CD4-positive, alpha-beta memory T cell (primary cell): ENCODE measurements around the gene FABP1. TPM values are rescaled to one million over a fixed set of nuclear protein-coding genes. Genes with fewer than 3 reads are reported as not detected.

ENCODE experiments used
- CTCF ChIA-PET: fragments of 350-600 bp; sonication (Branson Sonifier 250); formaldehyde crosslinking; loops from one replicate; lab custom pipeline; 2021; ENCODE audit warnings: inconsistent platforms; ENCODE audit not compliant: partially characterized antibody; lab: Charles Lee
- POLR2A ChIA-PET: fragments of 350-600 bp; sonication (Branson Sonifier 250); formaldehyde crosslinking; loops from one replicate; lab custom pipeline; 2021; ENCODE audit not compliant: partially characterized antibody; lab: Charles Lee
- DNase-seq, 5 donors: peaks; one replicate each; pipeline versions ENCODE4 v3.0.0 to v3.0.0-alpha.2; 2020 to 2022; ENCODE audit warnings: mixed read lengths in 1 of 5
- H3K27ac ChIP-seq: one replicate; pipeline ENCODE4 v1.7.0; 2013; ENCODE audit warnings: low read depth, low read length
- H3K27me3 ChIP-seq: 2 replicates; pipeline ENCODE4 v1.7.0; 2013; ENCODE audit warnings: mild to moderate bottlenecking, low read length, moderate library complexity; ENCODE audit not compliant: insufficient read depth
- H3K36me3 ChIP-seq: 2 replicates; pipeline ENCODE4 v1.7.0; 2013; ENCODE audit warnings: mild to moderate bottlenecking, low read length, moderate library complexity; ENCODE audit not compliant: insufficient read depth
- H3K4me1 ChIP-seq: 2 replicates; pipeline ENCODE4 v1.7.0; 2013; ENCODE audit warnings: mild to moderate bottlenecking, low read length, moderate library complexity; ENCODE audit not compliant: insufficient read depth
- H3K4me3 ChIP-seq, 2 donors: one replicate each; pipeline ENCODE4 v1.7.0; 2013; ENCODE audit warnings: low read length in 2 of 2, mild to moderate bottlenecking in 1 of 2
- H3K9me3 ChIP-seq, 2 donors: one replicate each; pipeline ENCODE4 v1.7.0; 2013; ENCODE audit warnings: low read length in 2 of 2, control low read depth in 1 of 2; ENCODE audit not compliant: control insufficient read depth in 1 of 2
- H3K27ac Mint-ChIP-seq, 7 donors: one replicate each; pipeline ENCODE4 v1.8.0; 2020 to 2021; ENCODE audit warnings: mixed read lengths in 7 of 7, mild to moderate bottlenecking in 6 of 7, inconsistent platforms in 3 of 7, moderate library complexity in 3 of 7
- H3K27me3 Mint-ChIP-seq, 2 donors: one replicate each; pipeline ENCODE4 v1.8.0; 2020 to 2021; ENCODE audit warnings: mixed read lengths in 2 of 2
- H3K36me3 Mint-ChIP-seq, 2 donors: one replicate each; pipeline ENCODE4 v1.8.0; 2020 to 2021; ENCODE audit warnings: mixed read lengths in 2 of 2, inconsistent platforms in 1 of 2, mild to moderate bottlenecking in 1 of 2
- H3K4me1 Mint-ChIP-seq, 4 donors: one replicate each; pipeline ENCODE4 v1.8.0; 2020 to 2021; ENCODE audit warnings: mixed read lengths in 4 of 4, mild to moderate bottlenecking in 1 of 4
- H3K4me3 Mint-ChIP-seq, 8 donors: one replicate each; pipeline ENCODE4 v1.8.0; 2020 to 2021; ENCODE audit warnings: mixed read lengths in 8 of 8, mild to moderate bottlenecking in 7 of 8, moderate library complexity in 6 of 8, inconsistent platforms in 3 of 8
- H3K9me3 Mint-ChIP-seq, 8 donors: one replicate each; pipeline ENCODE4 v1.8.0; 2020 to 2021; ENCODE audit warnings: mixed read lengths in 8 of 8, mild to moderate bottlenecking in 5 of 8, inconsistent platforms in 3 of 8, moderate library complexity in 1 of 8
- intact Hi-C: fragments of 100-400 bp; cut with micrococcal nuclease; formaldehyde crosslinking; loops from one replicate; pipeline ENCODE4 v1.15.1; 2023
- microRNA-seq: library from miRNA; unstranded; fragments of <30 nt; microRNA quantifications from one replicate; pipeline ENCODE4 v1.2.0, GENCODE V29; 2021; ENCODE audit warnings: borderline replicate concordance, borderline number of aligned reads, borderline microRNAs expressed, mixed read lengths
- polyA plus RNA-seq, 2 donors: library from polyadenylated mRNA; unstranded; fragments of 300-500 nt; fragmentation: Illumina TruSeq; gene quantifications; one replicate each; pipeline ENCODE4 v1.2.3, GENCODE V29; 2021
- total RNA-seq, 2 experiments: library from RNA; stranded (reverse); gene quantifications; one replicate each; pipeline ENCODE4 v1.2.3, GENCODE V29; 2021

Gene FABP1
- total and polyA plus RNA-seq, 4 experiments from 2014 or later = not detected

DNA sequence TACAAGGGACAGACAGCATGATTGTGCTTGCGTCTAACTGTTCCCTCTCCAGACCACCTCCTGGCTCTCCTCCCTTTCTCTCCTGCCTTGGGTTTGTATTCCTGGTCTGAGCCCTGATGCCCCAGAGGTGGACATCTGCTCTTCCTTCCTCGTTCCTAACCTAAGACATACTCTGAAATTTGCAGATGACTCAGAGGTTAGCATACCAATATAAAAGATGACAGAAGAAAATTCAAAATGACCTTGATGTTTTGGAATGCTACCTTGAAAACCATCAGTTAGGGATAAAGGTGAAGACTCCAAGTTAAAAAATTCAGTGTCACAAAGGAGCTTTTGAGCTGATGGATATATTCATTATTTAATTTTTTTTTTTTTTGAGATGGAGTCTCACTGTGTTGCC, 47.3 kb downstream of the FABP1 start:
- Mint-ChIP-seq H3K36me3 (no peaks in the 10 kb centered on the region), H3K4me1 (peaks cover 0 to 4% (median 0%) of the 10 kb centered on the region in 4 donors), H3K9me3 (no peaks in the 10 kb centered on the region), H3K4me3 (no peak overlapping the region), H3K27ac (no peak overlapping the region), H3K27me3 (peaks cover 2 to 3% of the 10 kb centered on the region in 2 donors)
- intact Hi-C loops = no loop called here
- ChIA-PET POLR2A (no interaction called here), CTCF (interaction anchor here (1.0 kb wide), 1 partner anchor 20 kb away, joined by 5 read pairs; no protein-coding TSS in a partner anchor)
- Histone ChIP-seq H3K4me1 (no peaks in the 10 kb centered on the region), H3K4me3 (no peak overlapping the region), H3K9me3 (no peaks in the 10 kb centered on the region), H3K27ac (no peak overlapping the region), H3K27me3 (no peaks in the 10 kb centered on the region), H3K36me3 (no peaks in the 10 kb centered on the region)
- DNase-seq = no peak

DNA sequence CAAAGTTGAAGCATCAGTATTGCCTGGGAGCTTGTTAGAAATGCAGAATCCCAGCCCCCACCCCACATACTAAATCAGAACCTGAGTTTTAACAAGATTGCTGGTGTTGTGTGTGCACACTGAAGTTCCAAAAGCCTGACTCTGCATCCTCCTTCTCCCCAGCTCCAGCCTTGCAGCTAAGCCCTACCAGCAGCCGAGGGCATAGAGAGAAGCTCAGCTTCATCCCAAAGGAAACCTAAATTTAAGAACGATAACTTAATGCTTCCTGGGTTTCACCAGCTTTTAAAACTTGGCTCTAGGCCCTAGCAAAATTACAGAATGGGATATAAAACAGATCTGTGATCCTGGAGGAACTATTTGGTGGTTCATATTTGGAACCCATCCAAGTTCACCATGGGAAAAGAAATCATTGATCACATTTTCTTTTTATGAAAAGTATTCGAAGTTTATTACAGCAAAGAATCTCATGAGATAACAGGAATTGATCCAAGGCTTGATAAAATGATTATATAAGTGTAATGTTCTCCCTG, 49.2 kb downstream of the FABP1 start:
- Mint-ChIP-seq H3K4me1 (peaks cover 0 to 4% (median 0%) of the 10 kb centered on the region in 4 donors), H3K27me3 (peaks cover 2 to 3% of the 10 kb centered on the region in 2 donors), H3K4me3 (no peak overlapping the region), H3K9me3 (no peaks in the 10 kb centered on the region), H3K36me3 (no peaks in the 10 kb centered on the region), H3K27ac (no peak overlapping the region)
- Histone ChIP-seq H3K27ac (no peak overlapping the region), H3K4me1 (no peaks in the 10 kb centered on the region), H3K27me3 (no peaks in the 10 kb centered on the region), H3K4me3 (no peak overlapping the region), H3K9me3 (no peaks in the 10 kb centered on the region), H3K36me3 (no peaks in the 10 kb centered on the region)
- no peak for DNase-seq
- intact Hi-C loops = no loop called here
- CTCF ChIA-PET = interaction anchor here (1.2 to 3.2 kb wide), 2 partner anchors 18 to 22 kb away, joined by 3 to 16 read pairs; no protein-coding TSS in a partner anchor
- POLR2A ChIA-PET = no interaction called here

DNA sequence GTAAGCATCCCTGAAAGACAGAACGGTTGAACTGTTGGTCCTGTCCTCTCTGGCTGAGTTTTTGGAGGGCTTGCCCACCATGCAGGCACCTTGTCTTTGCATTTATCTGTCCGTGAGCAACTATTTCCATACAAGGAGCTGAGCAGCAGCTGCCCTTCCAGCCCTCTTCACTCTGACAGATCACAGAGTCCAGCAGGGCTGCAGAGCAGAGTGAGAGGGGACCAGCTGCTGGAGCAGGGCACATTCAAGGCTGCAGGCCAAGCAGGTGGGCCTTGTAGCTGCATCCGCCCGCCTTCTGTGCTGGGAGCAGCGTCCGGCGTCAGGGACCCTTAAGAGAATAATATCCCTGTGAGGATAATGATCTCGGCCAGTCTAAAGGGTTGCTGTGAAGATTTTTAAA, 50.8 kb downstream of the FABP1 start:
- POLR2A ChIA-PET = no interaction called here
- CTCF ChIA-PET = interaction anchor here (3.2 kb wide), 1 partner anchor 16 kb away, joined by 16 read pairs; no protein-coding TSS in a partner anchor
- no peaks in the 10 kb centered on the region for H3K4me1 Mint-ChIP-seq

DNA sequence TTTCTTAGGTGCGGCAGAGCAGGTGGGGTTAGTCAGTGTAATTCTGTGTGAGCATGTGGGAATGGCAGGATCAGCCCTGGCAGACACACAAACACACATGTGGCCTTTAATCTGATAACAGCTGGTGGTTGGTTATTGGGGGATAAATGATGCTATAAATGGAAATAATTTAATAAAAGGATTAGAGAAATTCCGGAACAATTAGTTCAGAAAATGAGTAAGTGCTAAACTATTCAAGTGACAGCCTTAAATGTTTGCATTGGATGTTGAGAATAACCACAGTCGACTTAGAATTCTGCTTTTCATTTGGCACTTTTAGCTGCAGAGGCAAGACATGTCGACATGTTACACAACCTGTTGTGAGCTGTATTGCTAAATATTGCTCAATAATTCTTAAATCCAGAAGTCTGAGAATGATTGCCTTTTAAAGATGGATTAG, 53.0 kb downstream of the FABP1 start:
- H3K27ac ChIP-seq = no peak overlapping the region
- intact Hi-C loops = no loop called here
- DNase-seq = no peak
- POLR2A ChIA-PET = no interaction called here
- no peaks in the 10 kb centered on the region for H3K9me3 ChIP-seq
- Mint-ChIP-seq H3K27ac (no peak overlapping the region), H3K27me3 (no peaks in the 10 kb centered on the region), H3K9me3 (peaks cover 0 to 3% (median 0%) of the 10 kb centered on the region in 8 donors), H3K4me1 (no peaks in the 10 kb centered on the region), H3K36me3 (no peaks in the 10 kb centered on the region), H3K4me3 (no peak overlapping the region)
- H3K4me3 ChIP-seq = no peak overlapping the region
- no peaks in the 10 kb centered on the region for H3K27me3 ChIP-seq
- H3K36me3 ChIP-seq = no peaks in the 10 kb centered on the region
- H3K4me1 ChIP-seq = no peaks in the 10 kb centered on the region
- CTCF ChIA-PET = interaction anchor here (0.9 to 1.3 kb wide), 2 partner anchors 14 to 56 kb away, joined by 3 to 4 read pairs; no protein-coding TSS in a partner anchor

More for the DNA sequence above, 50.8 kb downstream of the FABP1 start:
- intact Hi-C loops = no loop called here
- Mint-ChIP-seq H3K27ac (no peak overlapping the region), H3K27me3 (peaks cover 2 to 3% of the 10 kb centered on the region in 2 donors), H3K4me3 (no peak overlapping the region), H3K9me3 (peaks cover 0 to 3% (median 0%) of the 10 kb centered on the region in 8 donors), H3K36me3 (no peaks in the 10 kb centered on the region)
- H3K27ac ChIP-seq = no peak overlapping the region
- no peak for DNase-seq
- no peaks in the 10 kb centered on the region for H3K36me3 ChIP-seq
- H3K4me1 ChIP-seq = no peaks in the 10 kb centered on the region
- no peaks in the 10 kb centered on the region for H3K27me3 ChIP-seq
- no peak overlapping the region for H3K4me3 ChIP-seq
- H3K9me3 ChIP-seq = no peaks in the 10 kb centered on the region

DNA sequence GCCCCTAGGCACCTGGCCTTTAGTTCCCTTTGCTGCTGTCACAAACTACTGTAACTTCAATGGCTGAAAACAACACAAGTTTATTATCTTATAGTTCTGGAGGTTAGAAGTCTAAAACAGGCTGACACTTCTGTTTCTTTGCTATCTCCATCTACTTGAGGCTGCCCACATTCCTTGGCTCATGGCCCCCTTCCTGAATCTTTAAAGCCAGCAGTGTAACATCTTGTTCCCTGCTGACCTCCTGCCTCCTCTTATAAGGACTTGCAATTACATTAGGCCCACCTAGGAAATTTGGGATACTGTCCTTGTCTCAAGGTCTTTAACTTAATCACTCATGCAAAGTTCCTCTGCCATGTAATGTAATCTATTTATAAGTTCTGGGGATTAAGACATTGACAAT, 53.7 kb downstream of the FABP1 start:
- no peaks in the 10 kb centered on the region for H3K4me1 ChIP-seq
- H3K36me3 ChIP-seq = no peaks in the 10 kb centered on the region
- DNase-seq = no peak
- intact Hi-C loops = no loop called here
- no peaks in the 10 kb centered on the region for H3K27me3 ChIP-seq
- H3K27ac ChIP-seq = no peak overlapping the region
- no peak overlapping the region for H3K4me3 ChIP-seq
- Mint-ChIP-seq H3K27ac (no peak overlapping the region), H3K9me3 (peaks cover 0 to 3% (median 0%) of the 10 kb centered on the region in 8 donors), H3K36me3 (no peaks in the 10 kb centered on the region), H3K27me3 (no peaks in the 10 kb centered on the region), H3K4me3 (no peak overlapping the region), H3K4me1 (no peaks in the 10 kb centered on the region)
- CTCF ChIA-PET = interaction anchor here (0.9 to 1.3 kb wide), 2 partner anchors 14 to 57 kb away, joined by 3 to 4 read pairs; no protein-coding TSS in a partner anchor
- no peaks in the 10 kb centered on the region for H3K9me3 ChIP-seq
- POLR2A ChIA-PET = no interaction called here

Small RNA genes within 50 kb of the gene (microRNA-seq; reads per million reads assigned to microRNA genes)
- gene MIR4780 = not detected

Other genes with a start within 250 kb of the FABP1 start
- 1 to 10 TPM in 1 of 2 experiments, not detected in 1; 4.3 TPM for gene RNU2-63P, start 111.5 kb downstream of the FABP1 start, total RNA-seq
- 1 to 10 TPM in 1 of 2 donors, not detected in 1; 7.0 TPM for gene RNU2-63P, start 111.5 kb downstream of the FABP1 start, polyA plus RNA-seq
- 10 to 100 TPM; 32.3 to 35.7 TPM for gene KRCC1, start 72.3 kb downstream of the FABP1 start, total RNA-seq
- 10 to 100 TPM; 37.2 to 40.1 TPM for gene KRCC1, start 72.3 kb downstream of the FABP1 start, polyA plus RNA-seq
- not detected for gene SMYD1, start 60.2 kb downstream of the FABP1 start, total RNA-seq
- not detected for gene SMYD1, start 60.2 kb downstream of the FABP1 start, polyA plus RNA-seq
- 1 to 10 TPM in 1 of 2 experiments, under 1 TPM in 1; 0.64 to 1.1 TPM for gene THNSL2, start 42.3 kb upstream of the FABP1 start, total RNA-seq
- under 1 TPM in 1 of 2 donors, not detected in 1; 0.08 TPM for gene THNSL2, start 42.3 kb upstream of the FABP1 start, polyA plus RNA-seq